ENCODE results near the gene EPYC.

EPYC gene

GRCh38 chr12:90917431-90917830, 87.3 kb downstream of the EPYC start:
- in situ Hi-C loops (cut with MboI; ENCODE audit: low sequenced_read_pairs), result no loop called here

- in situ Hi-C loops (cut with MboI; ENCODE audit: low sequenced_read_pairs), result no loop called here
Measured at GRCh38 chr12:90916516-90916915, 88.3 kb downstream of the EPYC start.

GRCh38 chr12:90915353-90915752, 89.4 kb downstream of the EPYC start:
- in situ Hi-C loops (cut with MboI; ENCODE audit: low sequenced_read_pairs), result no loop called here

All from HL-60/S4 treated with phorbol 12-myristate 13-acetate at 8.2 ng/mL for 4 days and 3 days (cell line).